Measurements from ENCODE around the gene ARSA.

- no peak for TF ChIP-seq POLR2A (IDR thresholded peaks at IDR 0.05; ENCODE audit: extremely low read depth, insufficient read length)
- no peak for TF ChIP-seq CTCF (IDR thresholded peaks at IDR 0.05; ENCODE audit: low read depth, low read length)
- no peak for TF ChIP-seq MYC (IDR thresholded peaks at IDR 0.05; ENCODE audit: low read depth, low read length)
These were observed 30.9 kb downstream of the ARSA start for GRCh38 chr22:50597097-50597496.
